SK-N-SH treated with all-trans-retinoic acid at 6 μM for 48 hours (cell line): Measurements from ENCODE around the gene ARID3B.

ENCODE experiments used
- ATAC-seq: fragments of 200-7000 bp; cut with Tn5 transposase; 3 replicates; pipeline ENCODE4 v1.9.1; 2020; ENCODE audit warnings: mild to moderate bottlenecking, moderate library complexity
- ARNTL ChIP-seq: fragments of 450-650 bp; formaldehyde crosslinking; IDR thresholded peaks from 2 replicates; pipeline ENCODE4 v1.5.0; 2020; ENCODE audit warnings: low read depth, mild to moderate bottlenecking, moderate library complexity, borderline replicate concordance
- ESRRG ChIP-seq: fragments of 250-450 bp; sonication (Bioruptor Pico); IDR thresholded peaks from 2 replicates; pipeline ENCODE4 v1.6.1; 2021; ENCODE audit warnings: mild to moderate bottlenecking
- GLIS3 ChIP-seq: fragments of 250-450 bp; sonication (Bioruptor Pico); IDR thresholded peaks from 2 replicates; pipeline ENCODE4 v1.5.0; 2020; ENCODE audit warnings: mild to moderate bottlenecking, moderate library complexity
- ISL1 ChIP-seq: fragments of 250-450 bp; sonication (Bioruptor Pico); IDR thresholded peaks from 2 replicates; pipeline ENCODE4 v2.1.2; 2022; ENCODE audit warnings: mild to moderate bottlenecking, moderate library complexity
- PPARA ChIP-seq: fragments of 250-450 bp; sonication (Bioruptor Pico); IDR thresholded peaks from 2 replicates; pipeline ENCODE4 v1.5.0; 2020; ENCODE audit warnings: mild to moderate bottlenecking, borderline replicate concordance
- SNAI2 ChIP-seq: fragments of 250-450 bp; sonication (Bioruptor Pico); IDR thresholded peaks from 2 replicates; pipeline ENCODE4 v1.5.0; 2020; ENCODE audit warnings: mild to moderate bottlenecking, moderate library complexity
- TCF4 ChIP-seq: fragments of 250-450 bp; sonication (Bioruptor Pico); IDR thresholded peaks from 2 replicates; pipeline ENCODE4 v1.8.0; 2021; ENCODE audit warnings: mild to moderate bottlenecking, moderate library complexity, borderline replicate concordance
- TOX ChIP-seq: fragments of 250-450 bp; sonication (Bioruptor Pico); IDR thresholded peaks from 2 replicates; pipeline ENCODE4 v1.8.0; 2021; ENCODE audit warnings: mild to moderate bottlenecking, moderate library complexity, borderline replicate concordance
- ZC3H10 ChIP-seq: fragments of 250-450 bp; sonication (Bioruptor Pico); IDR thresholded peaks from 2 replicates; pipeline ENCODE4 v1.5.1; 2021; ENCODE audit warnings: mild to moderate bottlenecking, moderate library complexity
- ZFP30 ChIP-seq: fragments of 450-650 bp; formaldehyde crosslinking; IDR thresholded peaks from 2 replicates; pipeline ENCODE4 v1.5.0; 2022; ENCODE audit warnings: mild to moderate bottlenecking, moderate library complexity
- ZNF70 ChIP-seq: fragments of 450-650 bp; formaldehyde crosslinking; IDR thresholded peaks from 2 replicates; pipeline ENCODE4 v1.5.0; 2020; ENCODE audit warnings: mild to moderate bottlenecking, moderate library complexity
- ZNF8 ChIP-seq: fragments of 450-650 bp; formaldehyde crosslinking; IDR thresholded peaks from 2 replicates; pipeline ENCODE4 v1.5.0; 2020; ENCODE audit warnings: mild to moderate bottlenecking, moderate library complexity
- TF ChIP-seq, protein P1 (sequence below): fragments of 250-450 bp; sonication (Bioruptor Pico); IDR thresholded peaks from 2 replicates; pipeline ENCODE4 v1.5.0; 2020; ENCODE audit warnings: mild to moderate bottlenecking, moderate library complexity
- TF ChIP-seq, protein P2 (sequence below): fragments of 250-450 bp; sonication (Bioruptor Pico); IDR thresholded peaks from 2 replicates; pipeline ENCODE4 v1.8.0; 2021; ENCODE audit warnings: low read depth, mild to moderate bottlenecking, moderate library complexity, borderline replicate concordance
- TF ChIP-seq, protein P3 (sequence below): fragments of 250-450 bp; sonication (Bioruptor Pico); IDR thresholded peaks from 2 replicates; pipeline ENCODE4 v1.5.1; 2021; ENCODE audit warnings: mild to moderate bottlenecking, moderate library complexity

The ARID3B gene

DNA sequence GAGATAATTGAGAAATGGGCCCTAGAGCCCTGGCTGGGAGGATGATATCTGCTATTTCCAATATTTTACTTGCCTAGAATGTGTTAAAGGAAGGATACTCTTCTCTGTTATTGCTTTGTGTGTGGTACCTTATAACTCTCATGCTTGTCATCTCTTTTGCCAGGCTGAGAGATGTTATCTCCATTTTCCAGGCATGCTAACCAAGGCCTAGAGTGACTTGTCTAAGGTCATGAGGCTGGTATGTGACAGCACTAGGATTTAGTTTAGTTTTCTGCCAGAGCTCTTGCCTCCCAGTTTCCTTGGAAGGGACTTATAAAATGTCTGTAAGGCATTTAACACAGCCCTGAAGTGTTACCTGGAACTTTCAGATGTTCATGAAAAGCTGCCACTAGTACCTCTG lies 76.0 kb downstream of the ARID3B start (continued):
- TF ChIP-seq, protein P1, sequence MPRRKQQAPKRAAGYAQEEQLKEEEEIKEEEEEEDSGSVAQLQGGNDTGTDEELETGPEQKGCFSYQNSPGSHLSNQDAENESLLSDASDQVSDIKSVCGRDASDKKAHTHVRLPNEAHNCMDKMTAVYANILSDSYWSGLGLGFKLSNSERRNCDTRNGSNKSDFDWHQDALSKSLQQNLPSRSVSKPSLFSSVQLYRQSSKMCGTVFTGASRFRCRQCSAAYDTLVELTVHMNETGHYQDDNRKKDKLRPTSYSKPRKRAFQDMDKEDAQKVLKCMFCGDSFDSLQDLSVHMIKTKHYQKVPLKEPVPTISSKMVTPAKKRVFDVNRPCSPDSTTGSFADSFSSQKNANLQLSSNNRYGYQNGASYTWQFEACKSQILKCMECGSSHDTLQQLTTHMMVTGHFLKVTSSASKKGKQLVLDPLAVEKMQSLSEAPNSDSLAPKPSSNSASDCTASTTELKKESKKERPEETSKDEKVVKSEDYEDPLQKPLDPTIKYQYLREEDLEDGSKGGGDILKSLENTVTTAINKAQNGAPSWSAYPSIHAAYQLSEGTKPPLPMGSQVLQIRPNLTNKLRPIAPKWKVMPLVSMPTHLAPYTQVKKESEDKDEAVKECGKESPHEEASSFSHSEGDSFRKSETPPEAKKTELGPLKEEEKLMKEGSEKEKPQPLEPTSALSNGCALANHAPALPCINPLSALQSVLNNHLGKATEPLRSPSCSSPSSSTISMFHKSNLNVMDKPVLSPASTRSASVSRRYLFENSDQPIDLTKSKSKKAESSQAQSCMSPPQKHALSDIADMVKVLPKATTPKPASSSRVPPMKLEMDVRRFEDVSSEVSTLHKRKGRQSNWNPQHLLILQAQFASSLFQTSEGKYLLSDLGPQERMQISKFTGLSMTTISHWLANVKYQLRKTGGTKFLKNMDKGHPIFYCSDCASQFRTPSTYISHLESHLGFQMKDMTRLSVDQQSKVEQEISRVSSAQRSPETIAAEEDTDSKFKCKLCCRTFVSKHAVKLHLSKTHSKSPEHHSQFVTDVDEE (CRISPR knock-in tag), result no peak
- TF ChIP-seq SNAI2, result no peak

GRCh38 chr15:74618841-74619596 lies 78.0 kb downstream of the ARID3B start:
- TF ChIP-seq GLIS3 (CRISPR knock-in tag) (no peak), PPARA (CRISPR knock-in tag) (no peak), ZFP30 (no peak), ZNF8 (CRISPR knock-in tag) (no peak)
- TF ChIP-seq, protein P2, sequence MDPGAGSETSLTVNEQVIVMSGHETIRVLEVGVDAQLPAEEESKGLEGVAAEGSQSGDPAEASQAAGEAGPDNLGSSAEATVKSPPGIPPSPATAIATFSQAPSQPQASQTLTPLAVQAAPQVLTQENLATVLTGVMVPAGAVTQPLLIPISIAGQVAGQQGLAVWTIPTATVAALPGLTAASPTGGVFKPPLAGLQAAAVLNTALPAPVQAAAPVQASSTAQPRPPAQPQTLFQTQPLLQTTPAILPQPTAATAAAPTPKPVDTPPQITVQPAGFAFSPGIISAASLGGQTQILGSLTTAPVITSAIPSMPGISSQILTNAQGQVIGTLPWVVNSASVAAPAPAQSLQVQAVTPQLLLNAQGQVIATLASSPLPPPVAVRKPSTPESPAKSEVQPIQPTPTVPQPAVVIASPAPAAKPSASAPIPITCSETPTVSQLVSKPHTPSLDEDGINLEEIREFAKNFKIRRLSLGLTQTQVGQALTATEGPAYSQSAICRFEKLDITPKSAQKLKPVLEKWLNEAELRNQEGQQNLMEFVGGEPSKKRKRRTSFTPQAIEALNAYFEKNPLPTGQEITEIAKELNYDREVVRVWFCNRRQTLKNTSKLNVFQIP (CRISPR knock-in tag), result no peak
- TF ChIP-seq, protein P3, sequence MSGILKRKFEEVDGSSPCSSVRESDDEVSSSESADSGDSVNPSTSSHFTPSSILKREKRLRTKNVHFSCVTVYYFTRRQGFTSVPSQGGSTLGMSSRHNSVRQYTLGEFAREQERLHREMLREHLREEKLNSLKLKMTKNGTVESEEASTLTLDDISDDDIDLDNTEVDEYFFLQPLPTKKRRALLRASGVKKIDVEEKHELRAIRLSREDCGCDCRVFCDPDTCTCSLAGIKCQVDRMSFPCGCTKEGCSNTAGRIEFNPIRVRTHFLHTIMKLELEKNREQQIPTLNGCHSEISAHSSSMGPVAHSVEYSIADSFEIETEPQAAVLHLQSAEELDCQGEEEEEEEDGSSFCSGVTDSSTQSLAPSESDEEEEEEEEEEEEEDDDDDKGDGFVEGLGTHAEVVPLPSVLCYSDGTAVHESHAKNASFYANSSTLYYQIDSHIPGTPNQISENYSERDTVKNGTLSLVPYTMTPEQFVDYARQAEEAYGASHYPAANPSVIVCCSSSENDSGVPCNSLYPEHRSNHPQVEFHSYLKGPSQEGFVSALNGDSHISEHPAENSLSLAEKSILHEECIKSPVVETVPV (CRISPR knock-in tag), result no peak
- ATAC-seq, result no peak

DNA sequence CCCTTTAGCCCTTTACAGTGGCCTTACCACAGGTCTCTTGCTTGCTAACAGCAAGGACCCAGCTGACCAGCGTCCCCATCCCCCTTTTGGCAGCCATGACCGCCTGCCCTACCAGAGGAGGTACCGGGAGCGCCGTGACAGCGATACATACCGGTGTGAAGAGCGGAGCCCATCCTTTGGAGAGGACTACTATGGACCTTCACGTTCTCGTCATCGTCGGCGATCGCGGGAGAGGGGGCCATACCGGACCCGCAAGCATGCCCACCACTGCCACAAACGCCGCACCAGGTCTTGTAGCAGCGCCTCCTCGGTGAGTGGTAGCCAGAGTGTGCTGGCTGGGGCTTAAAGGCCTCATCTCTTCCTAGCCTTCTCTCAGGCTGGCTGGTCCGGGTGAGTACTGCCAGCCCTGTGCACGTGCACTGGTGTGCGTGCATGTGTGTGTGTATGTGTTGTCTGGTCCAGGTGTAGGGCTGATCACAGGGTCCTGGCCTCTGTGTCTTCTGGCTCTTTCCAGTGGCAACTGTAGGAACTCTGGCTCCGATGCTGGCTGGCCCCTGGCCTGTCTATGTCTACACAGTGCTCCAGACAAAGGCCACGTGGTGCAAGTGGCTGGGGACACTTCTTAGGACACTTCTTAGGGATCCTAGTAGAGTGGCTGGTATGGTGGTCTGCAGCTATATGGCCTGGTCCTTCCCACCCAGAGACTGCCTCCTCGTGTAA lies 79.1 kb downstream of the ARID3B start:
- ATAC-seq, result no peak
- TF ChIP-seq ZNF8 (CRISPR knock-in tag) (no peak), TOX (CRISPR knock-in tag) (no peak), ZNF70 (CRISPR knock-in tag) (no peak), TCF4 (CRISPR knock-in tag) (no peak), ZC3H10 (CRISPR knock-in tag) (no peak), ARNTL (CRISPR knock-in tag) (no peak), ESRRG (CRISPR knock-in tag) (no peak), ISL1 (CRISPR knock-in tag) (no peak)
- TF ChIP-seq, protein P2 (CRISPR knock-in tag), result no peak
- TF ChIP-seq, protein P1 (CRISPR knock-in tag), result no peak
- TF ChIP-seq, protein P3 (CRISPR knock-in tag), result no peak
